Lung (tissue), 12 donors: ENCODE results near the gene AJAP1. TPM values are rescaled to one million over a fixed set of nuclear protein-coding genes. Genes with fewer than 3 reads are reported as not detected.

Experiments used
- ATAC-seq: fragments of 200-7000 bp; cut with Tn5 transposase; one replicate; pipeline ENCODE4 v1.9.1; 2020; ENCODE audit warnings: moderate number of reproducible peaks; ENCODE audit not compliant: insufficient read depth, low FRiP score
- DNase-seq, 3 donors: peaks; one replicate each; pipeline ENCODE4 v3.0.0-alpha.2; 2013 to 2017
- H3K27ac ChIP-seq, 2 donors: one replicate each; pipeline ENCODE4 v1.5.1; 2013; ENCODE audit warnings: mild to moderate bottlenecking in 2 of 2, moderate library complexity in 2 of 2, control low read depth in 1 of 2, inconsistent platforms in 1 of 2, low read depth in 1 of 2, low read length in 1 of 2
- H3K27me3 ChIP-seq, 3 donors: one replicate each; pipeline ENCODE4 v1.5.1; 2013; ENCODE audit warnings: low read length in 2 of 3; ENCODE audit not compliant: control insufficient read depth in 3 of 3, insufficient read depth in 3 of 3
- H3K36me3 ChIP-seq, 4 donors: one replicate each; pipeline ENCODE4 v1.5.1; 2013; ENCODE audit warnings: low read length in 4 of 4, mild to moderate bottlenecking in 1 of 4, moderate library complexity in 1 of 4; ENCODE audit not compliant: control insufficient read depth in 4 of 4, insufficient read depth in 4 of 4
- H3K4me1 ChIP-seq, 5 donors: one replicate each; pipeline ENCODE4 v1.5.1; 2013; ENCODE audit warnings: low read length in 5 of 5, mild to moderate bottlenecking in 2 of 5, moderate library complexity in 1 of 5; ENCODE audit not compliant: control insufficient read depth in 5 of 5, insufficient read depth in 5 of 5
- H3K4me3 ChIP-seq: one replicate; pipeline ENCODE4 v1.5.1; 2013; ENCODE audit warnings: mild to moderate bottlenecking, control low read depth, moderate library complexity
- H3K9ac ChIP-seq, 2 donors: one replicate each; pipeline ENCODE4 v1.5.1; 2013; ENCODE audit warnings: low read length in 2 of 2, control low read depth in 1 of 2; ENCODE audit not compliant: insufficient read depth in 1 of 2
- H3K9me3 ChIP-seq, 4 donors: one replicate each; pipeline ENCODE4 v1.5.1; 2013; ENCODE audit warnings: low read length in 3 of 4, mild to moderate bottlenecking in 1 of 4, moderate library complexity in 1 of 4; ENCODE audit not compliant: control insufficient read depth in 4 of 4, insufficient read depth in 3 of 4
- CTCF ChIP-seq: IDR thresholded peaks from 2 replicates; pipeline ENCODE4 v1.5.1; 2012; ENCODE audit warnings: mild to moderate bottlenecking; ENCODE audit errors: control extremely low read depth, extremely low read depth
- WGBS, 2 donors: extraction: QIAGEN DNeasy Blood & Tissue Kit; methylation state at CpG; one replicate each; pipeline ENCODE4 v1.1.7; 2013; 5-methylcytosine and 5-hydroxymethylcytosine counted together
- polyA plus RNA-seq, 2 donors: library from polyadenylated mRNA; stranded (reverse); fragments of 200-250 nt; gene quantifications; one replicate each; pipeline ENCODE4 v1.2.1, GENCODE V29; 2013
- total RNA-seq, 2 donors: library from RNA; depleted of rRNA in 1 of 2; stranded (reverse); fragments of >200 nt in 1 of 2; gene quantifications; one replicate each; pipeline ENCODE4 v1.2.1, GENCODE V29; 2014 to 2021
- donor health status: control.
- donor health status: control.
- donor health status: Bipolar disorder and iron deficiency.
- donor health status: healthy.
- donor health status: DM: yes; HTN: yes; CAD: no.

AJAP1 gene
- total and polyA plus RNA-seq, 4 donors: 0.05 to 0.77 (median 0.19) TPM

DNA sequence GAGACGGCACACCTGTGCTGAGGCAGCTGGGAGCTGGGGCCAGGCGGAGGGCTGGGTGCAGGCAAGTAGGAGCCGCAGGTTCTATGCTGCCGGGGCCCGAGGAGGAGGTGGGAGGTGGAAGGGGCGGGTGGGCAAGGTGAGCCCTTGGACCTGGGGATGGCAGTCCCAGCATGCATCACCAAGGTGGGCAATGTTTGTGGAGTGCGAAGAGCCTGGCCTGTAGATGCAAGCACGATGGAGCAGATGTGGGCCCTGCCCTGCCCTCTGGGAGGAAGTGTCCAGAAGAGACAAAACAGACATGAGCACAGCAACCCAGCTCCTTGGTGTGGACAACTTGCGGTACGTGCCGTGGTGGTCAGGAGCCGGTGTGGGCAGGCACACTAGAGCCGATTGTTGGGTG, 28.3 kb upstream of the AJAP1 start:
- TF ChIP-seq CTCF: no peak
- 87 to 91% methylated on average over 13 of the region's 13 CpGs for WGBS, 2 donors
- no peak overlapping the region for H3K27ac ChIP-seq
- ATAC-seq (no peak), DNase-seq (no peak)
- H3K9ac ChIP-seq: no peak overlapping the region
- peaks cover 0 to 6% (median 0%) of the 10 kb centered on the region in 3 donors for H3K27me3 ChIP-seq
- H3K4me3 ChIP-seq: no peak overlapping the region
- H3K9me3 ChIP-seq: peaks cover 0 to 7% (median 0%) of the 10 kb centered on the region in 4 donors
- H3K4me1 ChIP-seq: no peaks in the 10 kb centered on the region
- H3K36me3 ChIP-seq: no peaks in the 10 kb centered on the region

DNA sequence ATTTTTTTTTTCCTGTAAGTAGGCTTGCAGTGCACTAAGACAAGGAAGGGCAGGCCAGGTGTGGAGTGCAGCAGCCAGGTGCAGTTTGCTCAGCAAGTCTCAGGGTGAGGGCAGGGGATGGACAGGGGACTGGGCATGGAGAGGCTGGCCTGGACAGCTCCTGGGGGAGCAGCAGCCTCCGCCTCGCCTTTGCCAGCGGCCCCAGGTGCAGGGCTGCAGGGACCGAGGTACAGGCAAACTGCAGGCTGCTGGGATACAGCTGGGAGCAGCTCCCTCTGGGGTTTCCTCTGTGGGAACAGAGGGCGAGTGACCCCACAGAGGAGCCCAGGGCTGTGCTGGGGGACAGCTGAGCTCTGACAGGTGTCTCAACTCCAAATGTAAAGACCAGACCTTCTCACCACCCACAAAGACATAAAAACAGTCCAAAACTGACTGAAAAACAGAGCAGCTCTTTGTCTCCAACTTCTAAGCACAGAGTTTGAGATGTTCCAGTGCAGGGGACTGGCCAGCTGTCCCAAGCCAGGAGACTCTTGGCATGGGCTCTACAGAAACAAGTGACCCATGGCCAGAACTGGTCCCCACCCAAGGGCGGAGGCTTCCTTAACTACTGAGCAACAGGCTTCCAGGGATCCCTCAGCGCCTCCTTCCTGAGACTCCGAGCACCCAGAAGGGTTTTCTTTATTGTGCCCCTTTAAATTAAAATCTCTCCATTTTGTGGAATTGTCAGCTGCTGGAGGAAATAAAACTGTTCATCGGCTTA, 27.7 kb upstream of the AJAP1 start:
- no peak for DNase-seq
- no peaks in the 10 kb centered on the region for H3K36me3 ChIP-seq
- no peak for TF ChIP-seq CTCF
- H3K4me1 ChIP-seq: no peaks in the 10 kb centered on the region
- H3K4me3 ChIP-seq: no peak overlapping the region
- no peak overlapping the region for H3K9ac ChIP-seq
- no peak overlapping the region for H3K27ac ChIP-seq
- WGBS, 2 donors: 82 to 83% methylated on average over 9 of the region's 9 CpGs
- H3K9me3 ChIP-seq: peaks cover 0 to 5% (median 0%) of the 10 kb centered on the region in 4 donors
- ATAC-seq: no peak
- H3K27me3 ChIP-seq: peaks cover 0 to 4% (median 0%) of the 10 kb centered on the region in 3 donors

- TF ChIP-seq CTCF: no peak
- ATAC-seq: no peak
- DNase-seq: no peak
- H3K27ac ChIP-seq: no peak overlapping the region
- no peak overlapping the region for H3K9ac ChIP-seq
- WGBS, 2 donors: 83 to 87% methylated on average over 12 of the region's 12 CpGs
- H3K36me3 ChIP-seq: no peaks in the 10 kb centered on the region
- peaks cover 0 to 6% (median 0%) of the 10 kb centered on the region in 4 donors for H3K9me3 ChIP-seq
- peaks cover 0 to 4% (median 0%) of the 10 kb centered on the region in 3 donors for H3K27me3 ChIP-seq
- H3K4me3 ChIP-seq: no peak overlapping the region
- H3K4me1 ChIP-seq: no peaks in the 10 kb centered on the region
Measured at GRCh38 chr1:4627353-4627752, 27.1 kb upstream of the AJAP1 start.
